Choroid plexus epithelial cell (primary cell): Measurements from ENCODE around the gene SSH3.
A peak's percentile ranks its signal among the peaks of the same experiment; 100 is the strongest.

ENCODE experiments used
- DNase-seq: peaks from one replicate; pipeline ENCODE4 v3.0.0-alpha.2; 2010; ENCODE audit warnings: low read depth
- H3K4me3 ChIP-seq: 2 replicates; pipeline ENCODE4 v1.5.1; 2011; ENCODE audit warnings: low read depth, mild to moderate bottlenecking, control low read depth, low read length, moderate library complexity
- TF ChIP-seq, protein P1 (sequence below): conservative IDR thresholded peaks from 2 replicates; pipeline ENCODE4 v1.5.1; 2011; ENCODE audit warnings: low read depth, mild to moderate bottlenecking, control low read depth, inconsistent platforms, low read length, moderate library complexity

SSH3 gene

DNA sequence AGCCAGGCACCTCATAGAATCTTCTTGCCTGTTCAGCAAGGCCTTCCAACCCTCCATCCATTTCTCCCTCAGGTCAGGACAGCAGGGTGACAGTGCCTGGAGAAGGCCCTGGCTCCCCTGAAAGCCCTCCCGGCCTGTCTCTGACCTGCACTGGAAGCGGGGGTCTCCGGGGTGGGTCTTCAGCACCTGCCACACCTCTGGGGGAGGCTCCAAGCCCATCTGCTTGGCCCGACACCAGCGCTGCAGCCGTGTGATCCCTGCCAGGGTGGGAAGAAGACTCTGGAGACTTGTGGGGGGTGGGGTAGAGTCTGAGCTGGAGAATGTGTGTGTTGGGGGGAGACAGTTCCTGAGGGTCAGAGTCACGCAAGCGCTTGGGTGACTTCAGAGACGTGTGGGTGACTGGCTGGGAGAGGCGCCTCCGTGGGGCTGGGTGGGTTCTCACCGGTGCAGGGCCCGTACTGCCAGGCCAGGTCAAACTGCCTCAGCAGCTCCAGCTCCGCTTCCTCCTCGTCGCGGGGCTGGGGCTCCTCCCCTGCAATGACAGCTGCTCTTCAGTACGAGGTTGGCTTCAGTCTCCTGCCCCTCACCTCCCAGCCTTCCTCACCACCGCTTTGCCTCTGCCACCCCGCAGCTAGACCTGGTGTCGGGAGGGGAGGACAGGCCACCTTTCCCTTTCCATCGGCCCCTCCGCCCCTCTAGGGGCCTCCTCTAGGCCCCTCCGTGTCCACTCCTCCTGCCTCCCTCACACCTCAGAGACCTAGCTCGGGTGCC is 49.4 kb downstream of the SSH3 start:
- TF ChIP-seq, protein P1, sequence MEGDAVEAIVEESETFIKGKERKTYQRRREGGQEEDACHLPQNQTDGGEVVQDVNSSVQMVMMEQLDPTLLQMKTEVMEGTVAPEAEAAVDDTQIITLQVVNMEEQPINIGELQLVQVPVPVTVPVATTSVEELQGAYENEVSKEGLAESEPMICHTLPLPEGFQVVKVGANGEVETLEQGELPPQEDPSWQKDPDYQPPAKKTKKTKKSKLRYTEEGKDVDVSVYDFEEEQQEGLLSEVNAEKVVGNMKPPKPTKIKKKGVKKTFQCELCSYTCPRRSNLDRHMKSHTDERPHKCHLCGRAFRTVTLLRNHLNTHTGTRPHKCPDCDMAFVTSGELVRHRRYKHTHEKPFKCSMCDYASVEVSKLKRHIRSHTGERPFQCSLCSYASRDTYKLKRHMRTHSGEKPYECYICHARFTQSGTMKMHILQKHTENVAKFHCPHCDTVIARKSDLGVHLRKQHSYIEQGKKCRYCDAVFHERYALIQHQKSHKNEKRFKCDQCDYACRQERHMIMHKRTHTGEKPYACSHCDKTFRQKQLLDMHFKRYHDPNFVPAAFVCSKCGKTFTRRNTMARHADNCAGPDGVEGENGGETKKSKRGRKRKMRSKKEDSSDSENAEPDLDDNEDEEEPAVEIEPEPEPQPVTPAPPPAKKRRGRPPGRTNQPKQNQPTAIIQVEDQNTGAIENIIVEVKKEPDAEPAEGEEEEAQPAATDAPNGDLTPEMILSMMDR = no peak
- DNase-seq = no peak
- H3K4me3 ChIP-seq = peak overlapping the region; percentile 90

DNA sequence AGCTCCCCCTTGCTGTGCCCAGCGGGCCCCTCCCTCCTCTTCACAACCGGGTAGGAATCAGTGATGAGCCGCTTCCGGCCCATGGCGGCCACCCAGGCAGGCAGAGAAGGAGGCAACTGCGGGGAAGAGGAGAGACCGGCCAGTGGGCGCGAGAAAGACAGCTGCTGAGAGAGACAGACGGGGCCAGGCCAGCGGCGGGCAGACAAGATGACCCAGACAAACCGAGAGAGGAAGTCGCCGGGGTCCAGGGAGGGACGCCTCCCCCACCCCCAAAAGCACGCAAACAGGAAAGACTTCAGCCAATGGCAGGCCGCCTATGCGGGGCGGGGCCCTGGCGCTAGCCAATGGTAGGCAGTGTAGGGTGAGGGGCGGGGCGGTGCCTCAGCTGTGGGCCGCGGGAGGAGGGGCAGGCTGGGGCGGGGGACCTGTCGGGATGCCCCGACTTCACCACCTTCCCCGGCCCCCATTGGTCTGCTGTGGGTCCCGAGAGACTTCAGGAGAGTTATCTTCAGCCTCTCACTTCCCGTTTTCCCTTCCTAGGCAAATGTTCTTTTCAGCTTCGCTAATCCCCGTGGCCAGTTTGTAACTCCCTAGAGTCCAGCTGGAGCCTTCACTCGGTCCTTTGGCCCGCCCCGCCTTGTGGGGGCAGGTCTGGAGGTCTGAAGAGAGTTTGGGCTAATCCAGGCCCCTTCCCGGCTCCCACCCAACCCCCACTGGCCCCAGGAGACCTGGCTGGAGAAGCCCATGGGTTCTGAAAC is 50.2 kb downstream of the SSH3 start, which contains the start of gene POLD4:
TSS of gene POLD4 (minus strand) at position 230 of the 758 bp plus-strand sequence. CDS start at position 83, 147 bp downstream.
- TF ChIP-seq, protein P1 = no peak
- H3K4me3 ChIP-seq = peak within 1 kb of the TSS; percentile 90
- peak; percentile 96 for DNase-seq

DNA sequence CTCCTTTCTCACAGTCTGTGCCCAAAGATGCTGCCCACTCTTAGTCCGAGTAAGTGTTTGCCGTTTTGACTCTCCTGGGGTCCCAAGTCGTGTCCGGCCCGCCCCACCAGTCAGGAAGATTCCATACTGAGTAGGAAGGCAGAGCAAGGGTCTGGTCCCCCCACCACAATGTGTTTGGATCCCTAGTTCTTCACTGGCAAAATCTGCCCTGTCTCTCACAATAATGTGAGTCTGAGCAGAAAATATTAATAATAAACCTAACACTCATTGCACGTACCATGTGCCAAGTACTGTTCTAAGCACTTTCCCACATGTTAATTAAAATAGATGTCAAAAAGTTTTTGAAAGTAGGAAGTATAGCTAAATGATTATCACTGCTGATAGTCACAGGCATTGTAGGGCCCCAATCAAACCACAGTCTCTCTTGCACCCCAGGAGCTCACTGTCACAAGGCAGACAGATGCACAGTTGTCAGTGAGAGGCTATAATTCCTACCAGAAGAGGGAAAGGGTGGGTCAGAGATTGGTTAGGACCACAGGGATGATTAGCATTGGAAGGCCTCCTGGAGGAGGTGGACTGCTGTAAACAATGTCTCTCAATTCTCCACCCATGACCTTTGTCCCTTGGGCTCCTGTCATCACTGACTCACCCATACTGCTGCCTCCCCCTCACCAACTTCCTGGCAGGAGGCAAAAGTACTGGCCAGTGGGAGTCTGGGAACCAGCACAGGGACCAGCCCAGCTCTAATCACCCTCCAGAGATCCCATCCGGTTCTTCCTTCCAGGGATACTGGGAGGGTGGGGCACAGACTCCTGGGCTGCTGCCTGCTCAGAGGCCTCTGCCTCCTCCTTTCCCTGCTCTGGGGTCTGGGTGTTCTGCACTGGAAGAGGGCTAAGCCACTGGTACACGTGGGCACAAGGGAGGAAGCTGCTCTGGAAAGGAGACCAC is 51.0 kb downstream of the SSH3 start:
- H3K4me3 ChIP-seq = peak overlapping the region; percentile 90
- TF ChIP-seq, protein P1 = peak; percentile 44
- peak; percentile 84 for DNase-seq

DNA sequence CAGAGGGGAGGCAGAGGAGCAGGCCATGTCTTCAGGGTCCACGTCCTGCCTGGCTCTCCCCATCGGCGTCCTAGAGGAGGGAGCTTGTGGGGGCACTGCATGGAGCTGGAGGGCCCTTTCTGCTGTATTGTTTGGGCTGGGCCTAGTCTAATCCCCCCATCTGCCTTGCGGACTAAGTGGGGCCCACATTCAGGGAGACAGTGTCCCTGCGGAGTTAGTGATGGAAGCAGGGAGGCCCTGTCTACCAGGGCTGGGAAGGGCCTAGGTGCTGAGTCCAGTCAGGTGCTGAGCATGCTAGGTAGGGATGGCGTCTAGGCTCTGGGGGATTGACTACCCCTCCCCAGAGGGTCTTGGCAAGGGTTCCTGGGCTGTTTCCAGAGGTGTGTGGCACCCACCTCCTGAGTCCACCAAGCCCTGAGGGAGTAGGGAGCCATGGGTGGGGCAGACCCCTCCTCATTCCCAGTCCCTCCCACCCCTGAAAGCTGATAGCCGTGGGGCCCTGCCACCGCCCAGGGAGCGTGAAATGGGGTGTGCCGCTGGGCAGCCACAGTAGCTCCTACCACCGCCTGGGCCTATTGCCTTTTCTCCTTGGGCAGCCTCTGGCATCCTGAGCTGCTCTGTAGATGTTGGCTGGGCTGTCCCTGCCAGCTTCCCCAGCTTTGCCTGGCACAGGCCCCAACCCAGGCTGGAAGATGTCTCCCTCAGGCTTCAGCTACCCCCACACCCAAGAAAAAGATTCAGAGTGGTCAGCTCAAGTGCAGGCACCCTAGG is 51.9 kb downstream of the SSH3 start:
- no peak overlapping the region for H3K4me3 ChIP-seq
- TF ChIP-seq, protein P1 = no peak
- no peak for DNase-seq

DNA sequence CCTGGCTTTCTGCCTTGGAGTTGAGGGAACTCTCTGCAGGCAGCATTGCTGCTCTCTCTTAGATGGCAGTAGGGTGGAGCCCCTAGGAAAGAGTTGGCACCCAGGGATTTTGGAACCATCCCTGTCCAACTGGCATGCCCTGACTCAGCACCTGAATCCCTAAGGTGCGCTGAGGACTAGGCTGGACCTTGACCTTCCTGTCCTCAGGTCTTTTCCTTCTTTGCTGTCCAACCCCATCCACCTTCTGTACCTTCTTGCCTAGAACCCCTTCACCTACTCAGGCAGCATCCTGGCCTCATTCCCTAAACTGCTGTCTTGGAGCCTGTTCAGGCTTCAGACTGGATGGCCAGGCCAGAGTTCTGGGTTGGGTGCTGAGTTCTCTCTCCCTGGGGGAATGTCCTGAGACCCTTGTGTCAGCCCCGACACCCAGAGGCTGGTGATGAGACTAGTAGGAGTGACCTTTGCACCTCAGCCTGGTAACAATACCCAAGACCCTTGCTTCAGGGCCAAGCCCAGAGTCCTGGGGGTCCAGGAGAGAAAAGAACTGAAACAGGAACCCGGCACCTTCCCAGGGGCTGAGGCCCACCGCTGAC is 52.6 kb downstream of the SSH3 start:
- H3K4me3 ChIP-seq = no peak overlapping the region
- TF ChIP-seq, protein P1 = no peak
- DNase-seq = no peak
